GM12864 (cell line): ENCODE measurements around the gene CDKN2B.

ENCODE experiments used
- DNase-seq: peaks from one replicate; pipeline ENCODE4 v3.0.0-alpha.2; 2011; ENCODE audit warnings: low read depth
- H3K4me3 ChIP-seq: 2 replicates; pipeline ENCODE4 v1.5.1; 2011; ENCODE audit warnings: mild to moderate bottlenecking, low read depth, low read length, control low read depth
- TF ChIP-seq, protein P1 (sequence below): IDR thresholded peaks from 2 replicates; pipeline ENCODE4 v1.5.1; 2011; ENCODE audit warnings: low read depth, mild to moderate bottlenecking, moderate library complexity, low read length, control low read depth, inconsistent platforms; ENCODE audit errors: missing control alignments

CDKN2B gene

DNA sequence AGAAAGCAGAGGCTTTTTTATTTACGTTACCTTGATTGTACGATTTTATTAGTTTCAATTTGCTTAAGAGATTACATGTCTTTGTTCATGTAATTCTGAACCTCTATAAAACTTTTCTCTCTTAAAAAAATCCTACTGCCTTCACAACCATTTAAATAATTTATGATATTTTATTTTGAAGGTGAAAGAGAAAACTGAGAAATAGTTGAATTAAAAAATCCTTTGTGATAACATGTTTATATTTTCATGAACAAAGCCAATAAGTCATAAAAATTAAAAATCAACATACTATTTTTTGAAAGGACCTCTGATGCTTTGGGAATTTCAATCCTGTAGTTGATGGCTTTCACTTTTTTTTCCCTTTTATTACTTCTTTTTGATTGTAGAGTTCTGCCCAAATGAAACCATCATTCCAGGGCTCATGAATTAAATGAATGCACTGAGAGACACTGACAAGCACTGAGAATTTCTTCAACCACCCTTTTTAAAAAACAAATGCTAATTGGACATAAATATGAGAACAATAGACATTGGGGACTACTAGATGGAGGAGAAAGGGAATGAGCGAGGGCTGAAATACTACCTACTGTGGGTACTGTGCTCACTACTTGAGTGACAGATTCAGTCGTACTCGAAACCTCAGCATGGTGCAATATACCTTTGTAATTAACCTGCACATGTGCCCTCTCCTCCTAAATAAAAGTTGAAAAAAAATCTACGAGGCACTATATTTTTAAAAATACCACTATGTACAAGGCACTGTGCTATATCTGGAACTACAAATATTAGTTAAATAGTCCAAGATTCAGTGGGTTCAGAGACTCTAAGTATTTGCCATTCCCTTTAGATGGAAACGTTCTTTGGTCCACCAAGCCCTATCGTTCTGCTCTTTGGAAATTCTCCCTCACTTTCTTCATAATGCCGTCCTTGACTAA, 20.8 kb downstream of the CDKN2B start:
- DNase-seq = no peak
- H3K4me3 ChIP-seq = no peak overlapping the region
- TF ChIP-seq, protein P1, sequence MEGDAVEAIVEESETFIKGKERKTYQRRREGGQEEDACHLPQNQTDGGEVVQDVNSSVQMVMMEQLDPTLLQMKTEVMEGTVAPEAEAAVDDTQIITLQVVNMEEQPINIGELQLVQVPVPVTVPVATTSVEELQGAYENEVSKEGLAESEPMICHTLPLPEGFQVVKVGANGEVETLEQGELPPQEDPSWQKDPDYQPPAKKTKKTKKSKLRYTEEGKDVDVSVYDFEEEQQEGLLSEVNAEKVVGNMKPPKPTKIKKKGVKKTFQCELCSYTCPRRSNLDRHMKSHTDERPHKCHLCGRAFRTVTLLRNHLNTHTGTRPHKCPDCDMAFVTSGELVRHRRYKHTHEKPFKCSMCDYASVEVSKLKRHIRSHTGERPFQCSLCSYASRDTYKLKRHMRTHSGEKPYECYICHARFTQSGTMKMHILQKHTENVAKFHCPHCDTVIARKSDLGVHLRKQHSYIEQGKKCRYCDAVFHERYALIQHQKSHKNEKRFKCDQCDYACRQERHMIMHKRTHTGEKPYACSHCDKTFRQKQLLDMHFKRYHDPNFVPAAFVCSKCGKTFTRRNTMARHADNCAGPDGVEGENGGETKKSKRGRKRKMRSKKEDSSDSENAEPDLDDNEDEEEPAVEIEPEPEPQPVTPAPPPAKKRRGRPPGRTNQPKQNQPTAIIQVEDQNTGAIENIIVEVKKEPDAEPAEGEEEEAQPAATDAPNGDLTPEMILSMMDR = no peak

DNA sequence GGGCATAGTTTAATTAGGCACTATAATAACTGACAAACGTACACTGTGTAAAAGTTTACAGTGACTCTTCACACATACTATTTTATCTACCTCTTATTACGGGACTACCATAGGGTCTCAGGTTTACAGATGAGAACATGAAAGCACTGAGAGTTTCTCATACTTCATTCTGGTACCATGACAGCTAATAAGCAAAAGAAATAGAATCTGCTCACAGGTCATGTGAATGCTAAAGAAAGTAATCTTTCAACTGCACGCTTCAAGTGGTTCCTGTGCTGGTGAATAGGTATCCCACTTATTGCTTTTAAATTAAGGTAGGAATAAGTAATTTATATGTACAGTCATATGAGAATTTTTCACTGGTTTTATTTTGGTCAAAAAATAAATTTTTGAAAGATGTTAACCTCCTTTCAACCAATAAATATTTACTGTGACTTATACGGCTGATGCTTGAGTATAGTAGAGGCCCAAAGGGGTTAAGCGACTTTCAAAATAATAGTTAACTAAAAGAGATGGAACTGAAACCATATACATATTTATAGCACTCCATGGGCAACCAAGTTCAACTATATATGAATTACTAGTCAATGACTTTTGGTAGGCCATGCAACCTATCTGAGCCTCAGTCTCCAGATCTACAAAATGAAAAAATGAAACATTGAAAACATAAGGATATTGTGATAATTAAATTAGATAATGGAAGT, 23.0 kb downstream of the CDKN2B start:
- no peak overlapping the region for H3K4me3 ChIP-seq
- TF ChIP-seq, protein P1 = no peak
- DNase-seq = no peak

DNA sequence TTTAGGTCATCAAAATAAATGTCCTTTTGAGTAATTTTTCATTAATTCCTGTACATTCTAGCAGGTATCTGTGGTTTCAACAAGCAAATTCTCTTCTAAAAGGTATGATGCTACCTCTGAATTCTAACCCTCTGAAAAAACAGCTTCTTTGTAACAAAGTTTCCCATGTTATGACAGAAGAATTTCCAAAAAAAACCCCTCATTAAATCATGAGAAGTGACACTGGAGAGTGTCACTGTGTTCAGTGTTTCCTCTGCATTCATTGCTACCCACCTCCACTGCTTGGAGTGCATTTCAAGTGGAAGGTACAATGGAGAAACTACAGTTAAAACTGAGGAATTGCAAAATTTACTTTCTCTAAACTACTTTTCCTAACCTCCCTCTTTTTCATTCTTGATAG, 25.0 kb downstream of the CDKN2B start:
- DNase-seq = no peak
- TF ChIP-seq, protein P1 = no peak
- no peak overlapping the region for H3K4me3 ChIP-seq

DNA sequence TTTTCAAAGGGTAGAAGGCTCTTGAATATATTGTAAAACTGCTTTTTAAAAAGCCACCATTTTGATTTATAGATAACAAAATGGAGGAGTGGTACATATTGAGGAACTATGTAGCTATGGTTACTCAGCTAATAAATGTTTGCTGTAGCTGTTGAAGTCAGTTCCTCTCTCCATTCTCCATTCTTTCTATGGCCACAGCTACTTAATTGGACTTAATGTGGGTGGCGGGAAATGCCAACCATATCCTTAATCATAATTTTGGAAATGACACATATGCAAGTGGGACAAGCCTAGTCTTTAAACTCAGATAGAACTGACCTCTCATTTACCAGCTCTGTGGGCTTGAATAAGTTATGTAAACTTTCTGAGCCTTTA, 25.6 kb downstream of the CDKN2B start:
- H3K4me3 ChIP-seq = no peak overlapping the region
- DNase-seq = no peak
- TF ChIP-seq, protein P1 = no peak

DNA sequence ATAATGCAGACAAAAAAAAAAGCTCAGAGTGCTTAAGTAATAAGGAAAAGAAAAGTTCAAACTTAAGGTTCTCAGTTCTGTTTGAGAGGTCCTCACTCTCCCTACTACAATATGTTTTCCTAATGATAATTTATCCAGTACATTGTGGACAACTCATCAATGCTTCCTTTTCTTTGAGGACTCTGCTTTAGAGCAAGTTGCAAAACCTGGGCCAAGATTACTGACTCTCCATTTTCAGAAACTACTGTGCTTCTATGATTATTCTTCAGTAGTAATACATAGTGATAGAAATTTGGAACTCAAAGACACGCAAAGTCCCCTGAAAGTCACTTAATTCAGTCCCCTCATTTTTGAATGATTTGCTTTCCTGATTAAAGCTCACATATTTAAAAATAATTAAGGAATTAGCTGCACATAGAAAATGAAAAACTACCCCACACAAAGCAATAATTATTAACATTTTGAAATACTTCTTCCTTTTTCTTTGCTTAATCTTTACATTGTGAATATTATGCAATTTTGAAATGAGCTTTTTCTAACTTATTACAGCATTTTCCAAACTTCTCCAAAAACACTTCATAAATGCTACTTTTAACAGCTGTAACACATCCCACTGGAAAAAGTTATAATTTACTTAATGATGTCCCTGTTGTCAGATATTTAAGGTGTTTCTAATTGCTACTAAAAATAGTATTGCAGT, 26.1 kb downstream of the CDKN2B start:
- TF ChIP-seq, protein P1 = no peak
- no peak overlapping the region for H3K4me3 ChIP-seq
- no peak for DNase-seq

DNA sequence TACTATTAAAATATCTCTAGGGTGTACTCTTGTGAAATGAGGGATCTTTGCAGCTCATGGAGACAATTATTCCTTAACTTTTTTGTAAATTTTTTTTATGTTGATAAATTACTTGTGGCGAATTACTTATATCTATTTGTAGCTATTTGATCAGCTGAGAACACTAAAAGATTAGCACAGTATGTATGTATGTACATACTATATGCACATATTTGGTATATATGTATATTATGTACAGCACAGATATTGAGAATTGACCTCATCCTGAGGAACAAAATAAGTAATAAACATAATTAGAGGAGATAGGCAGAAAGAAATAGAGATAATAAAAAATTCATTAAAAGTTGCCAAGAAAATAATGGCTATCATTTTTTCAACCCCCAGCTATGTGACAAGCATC, 26.7 kb downstream of the CDKN2B start:
- no peak for DNase-seq
- no peak overlapping the region for H3K4me3 ChIP-seq

More for the DNA sequence above, 26.7 kb downstream of the CDKN2B start:
- TF ChIP-seq, protein P1 = no peak
